ENCODE data around the gene RGP1.
A peak's percentile ranks its signal among the peaks of the same experiment; 100 is the strongest.

Gene RGP1

DNA sequence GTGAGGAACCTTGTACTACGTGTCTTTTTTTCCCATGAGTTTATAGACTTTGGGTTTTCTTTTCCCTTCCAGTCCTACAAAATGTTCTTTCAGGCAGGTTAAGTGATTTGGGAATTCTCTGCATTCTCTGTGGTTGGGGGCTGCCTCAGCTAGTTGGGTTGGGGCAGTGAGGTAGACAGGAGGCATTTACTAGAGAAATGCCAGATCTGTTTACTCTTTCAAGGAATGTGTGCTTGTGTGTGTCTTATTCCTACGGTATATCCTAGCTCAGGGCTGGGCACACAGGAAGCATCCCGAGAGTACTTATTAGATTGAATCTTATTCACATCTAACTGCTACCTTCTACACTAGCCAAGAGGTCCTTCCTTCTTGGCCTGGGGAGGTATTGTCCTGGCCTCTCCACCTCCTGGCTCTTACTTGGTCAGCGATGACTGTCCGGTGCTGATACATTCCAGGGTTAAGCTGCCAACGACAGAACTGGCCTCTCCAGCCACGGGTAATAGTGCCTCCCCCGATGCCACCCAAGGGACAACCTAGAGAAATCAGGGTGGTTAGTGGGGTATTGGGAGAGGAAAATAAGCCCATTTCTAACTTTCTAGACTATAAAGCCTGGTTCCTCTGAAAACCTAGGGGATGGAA, 5.1 kb upstream of the RGP1 start:
- Histone ChIP-seq H3K36me3 (ENCODE audit: control insufficient read depth in 2 of 2, insufficient read depth in 1 of 2, low read length in 2 of 2) (peaks cover 11 to 75% of the 10 kb centered on the region in 2 experiments; a peak in 2 of 3 replicates), H3K27ac (ENCODE audit: extremely low read depth, low read depth, low read length) (no peak overlapping the region), H3K4me3 (ENCODE audit: low read depth, low read length) (no peak overlapping the region), H3K9me3 (ENCODE audit: control insufficient read depth, insufficient read depth, low read depth, low read length) (no peaks in the 10 kb centered on the region), H3K4me1 (ENCODE audit: control insufficient read depth, insufficient read depth, low read length) (no peaks in the 10 kb centered on the region; the same call in 1 of the 2 replicates)
- POLR2A ChIA-PET: interaction anchor here (1.5 to 6.2 kb wide), 3 partner anchors 7 to 12 kb away, joined by 3 to 57 read pairs (median 8); partner anchors contain the start of genes CREB3 and TLN1
- CTCF ChIA-PET: interaction anchor here (0.6 to 5.6 kb wide), 7 partner anchors 9 to 165 kb away, joined by 3 to 51 read pairs (median 6); partner anchors contain the start of genes CREB3 and TLN1
- no peak for TF ChIP-seq ZNF157 (tag by site-specific recombination; IDR thresholded peaks at IDR 0.05)
- no peak for TF ChIP-seq ZNF549 (tag by site-specific recombination; IDR thresholded peaks at IDR 0.05)
- TF ChIP-seq ZNF23 (tag by site-specific recombination; IDR thresholded peaks at IDR 0.05; ENCODE audit: borderline replicate concordance): no peak
- no peak for TF ChIP-seq ZNF76 (tag by site-specific recombination; IDR thresholded peaks at IDR 0.05; ENCODE audit: borderline replicate concordance, low read depth)
- no peak for TF ChIP-seq ZNF2 (tag by site-specific recombination; IDR thresholded peaks at IDR 0.05)
- no peak for TF ChIP-seq FEZF1 (tag by site-specific recombination; IDR thresholded peaks at IDR 0.05)
- TF ChIP-seq, protein P1, sequence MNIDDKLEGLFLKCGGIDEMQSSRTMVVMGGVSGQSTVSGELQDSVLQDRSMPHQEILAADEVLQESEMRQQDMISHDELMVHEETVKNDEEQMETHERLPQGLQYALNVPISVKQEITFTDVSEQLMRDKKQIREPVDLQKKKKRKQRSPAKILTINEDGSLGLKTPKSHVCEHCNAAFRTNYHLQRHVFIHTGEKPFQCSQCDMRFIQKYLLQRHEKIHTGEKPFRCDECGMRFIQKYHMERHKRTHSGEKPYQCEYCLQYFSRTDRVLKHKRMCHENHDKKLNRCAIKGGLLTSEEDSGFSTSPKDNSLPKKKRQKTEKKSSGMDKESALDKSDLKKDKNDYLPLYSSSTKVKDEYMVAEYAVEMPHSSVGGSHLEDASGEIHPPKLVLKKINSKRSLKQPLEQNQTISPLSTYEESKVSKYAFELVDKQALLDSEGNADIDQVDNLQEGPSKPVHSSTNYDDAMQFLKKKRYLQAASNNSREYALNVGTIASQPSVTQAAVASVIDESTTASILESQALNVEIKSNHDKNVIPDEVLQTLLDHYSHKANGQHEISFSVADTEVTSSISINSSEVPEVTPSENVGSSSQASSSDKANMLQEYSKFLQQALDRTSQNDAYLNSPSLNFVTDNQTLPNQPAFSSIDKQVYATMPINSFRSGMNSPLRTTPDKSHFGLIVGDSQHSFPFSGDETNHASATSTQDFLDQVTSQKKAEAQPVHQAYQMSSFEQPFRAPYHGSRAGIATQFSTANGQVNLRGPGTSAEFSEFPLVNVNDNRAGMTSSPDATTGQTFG (tag by site-specific recombination; IDR thresholded peaks at IDR 0.05; ENCODE audit: borderline replicate concordance): no peak
- no peak for TF ChIP-seq IKZF3 (tag by site-specific recombination; IDR thresholded peaks at IDR 0.05)
- TF ChIP-seq HIC1 (tag by site-specific recombination; IDR thresholded peaks at IDR 0.05): no peak
- TF ChIP-seq ZNF670 (tag by site-specific recombination; IDR thresholded peaks at IDR 0.05; ENCODE audit: low read depth): no peak
- no peak for TF ChIP-seq ZNF580 (tag by site-specific recombination; IDR thresholded peaks at IDR 0.05)
- TF ChIP-seq GLI2 (tag by site-specific recombination; IDR thresholded peaks at IDR 0.05; ENCODE audit: borderline replicate concordance, low read depth): no peak

- H3K9me3 ChIP-seq (ENCODE audit: control insufficient read depth, insufficient read depth, low read depth, low read length): no peaks in the 10 kb centered on the region
- H3K4me3 ChIP-seq (ENCODE audit: low read depth, low read length): no peak overlapping the region
- no peaks in the 10 kb centered on the region; the same call in 1 of the 2 replicates for H3K4me1 ChIP-seq (ENCODE audit: control insufficient read depth, insufficient read depth, low read length)
- POLR2A ChIA-PET: interaction anchor here (5.5 to 6.2 kb wide), 2 partner anchors 9 to 14 kb away, joined by 57 to 73 read pairs; partner anchors contain the start of genes CREB3 and TLN1
- TF ChIP-seq ZNF335 (tag by site-specific recombination; conservative IDR thresholded peaks at IDR 0.05): 0 out of 2 replicates have a peak, but pooled peaks have one; percentile 27
- TF ChIP-seq ZNF548 (tag by site-specific recombination; IDR thresholded peaks at IDR 0.05): no peak
- TF ChIP-seq ZNF133 (tag by site-specific recombination; IDR thresholded peaks at IDR 0.05): no peak
- H3K36me3 ChIP-seq (ENCODE audit: control insufficient read depth in 2 of 2, insufficient read depth in 1 of 2, low read length in 2 of 2): peaks cover 9 to 65% of the 10 kb centered on the region in 2 experiments; a peak in 2 of 3 replicates
- no peak overlapping the region for H3K27ac ChIP-seq (ENCODE audit: extremely low read depth, low read depth, low read length)
- CTCF ChIA-PET: interaction anchor here (0.7 to 5.6 kb wide), 7 partner anchors 10 to 68 kb away, joined by 3 to 51 read pairs (median 6); partner anchors contain the start of genes CREB3 and TLN1
These were observed 3.5 kb upstream of the RGP1 start for GRCh38 chr9:35745569-35745968.

All from HEK293 (cell line).